A549 (cell line): ENCODE data around the gene HEXIM1. TPM values are rescaled to one million over a fixed set of nuclear protein-coding genes. Genes with fewer than 3 reads are reported as not detected.

Experiments used
- ATAC-seq, 2 experiments: fragments of 200-7000 bp in 1 of 2; fragments of >200 bp in 1 of 2; cut with Nextera tagmentation in 1 of 2; cut with Tn5 transposase in 1 of 2; 3 replicates each; pipeline versions ENCODE4 v1.8.0 to v1.9.1; 2018 to 2020; ENCODE audit warnings: mild to moderate bottlenecking in 1 of 2, moderate library complexity in 1 of 2
- CTCF ChIA-PET: fragments of 300-600 bp; sonication (Branson Sonifier 250); formaldehyde crosslinking; extraction: SDS; loops from one replicate; lab custom pipeline; 2021; ENCODE audit warnings: antibody characterized with exemption, inconsistent platforms; lab: Yijun Ruan, JAX
- POLR2A ChIA-PET: fragments of 350-600 bp; formaldehyde crosslinking; extraction: SDS; loops from one replicate; lab custom pipeline; 2021; ENCODE audit warnings: antibody characterized with exemption, inconsistent platforms; lab: Yijun Ruan, JAX
- DNase-seq, 2 experiments: peaks; one replicate each; pipeline versions ENCODE4 v3.0.0 to v3.0.0-alpha.2; 2011 to 2016; ENCODE audit warnings: low read depth in 1 of 2, low spot score in 1 of 2
- FAIRE-seq: peaks from 2 replicates; lab custom pipeline; 2011; peaks lifted over from hg19 to GRCh38; lab: Jason Lieb, UNC
- H3K27ac ChIP-seq, 2 experiments: fragments of >200 bp; sonication (Bioruptor Twin); formaldehyde crosslinking; 3 replicates each; pipeline ENCODE4 v1.5.1; 2016 to 2017
- H3K4me1 ChIP-seq: fragments of >200 bp; sonication (Bioruptor Twin); formaldehyde crosslinking; 3 replicates; pipeline ENCODE4 v1.6.1; 2016
- H3K4me2 ChIP-seq: fragments of >200 bp; sonication (Bioruptor Twin); formaldehyde crosslinking; 3 replicates; pipeline ENCODE4 v1.6.1; 2016
- H3K4me3 ChIP-seq: fragments of >200 bp; sonication (Bioruptor Twin); formaldehyde crosslinking; 3 replicates; pipeline ENCODE4 v1.5.1; 2016
- H3K9me3 ChIP-seq: fragments of >200 bp; sonication (Bioruptor Twin); formaldehyde crosslinking; 3 replicates; pipeline ENCODE4 v1.6.1; 2016
- CBX2 ChIP-seq: fragments of 200-600 bp; sonication (generic); IDR thresholded peaks from 2 replicates; pipeline ENCODE4 v1.6.1; 2016; ENCODE audit warnings: low read depth, mild to moderate bottlenecking, borderline replicate concordance
- CBX8 ChIP-seq: fragments of 200-600 bp; sonication (generic); IDR thresholded peaks from 2 replicates; pipeline ENCODE4 v1.6.1; 2016
- CEBPB ChIP-seq, 2 experiments: fragments of >200 bp in 1 of 2; sonication (Bioruptor Twin) in 1 of 2; formaldehyde crosslinking in 1 of 2; IDR thresholded peaks; 2 replicates each; pipeline ENCODE4 v1.6.1; 2012 to 2016
- EP300 ChIP-seq, 2 experiments: fragments of >200 bp; sonication (Bioruptor Twin); formaldehyde crosslinking; IDR thresholded peaks; 2 replicates in 1 of 2; 3 replicates in 1 of 2; pipeline ENCODE4 v1.6.1; 2016 to 2017
- ESRRA ChIP-seq: fragments of 150-350 bp; IDR thresholded peaks from 2 replicates; pipeline ENCODE4 v1.6.1; 2014; ENCODE audit warnings: mild to moderate bottlenecking, low read length, borderline replicate concordance
- HOXA7 ChIP-seq: fragments of 250-450 bp; sonication (Bioruptor Pico); IDR thresholded peaks from 2 replicates; pipeline ENCODE4 v1.5.0; 2020; ENCODE audit warnings: mild to moderate bottlenecking, moderate library complexity
- JUN ChIP-seq, 2 experiments: fragments of >200 bp; sonication (Bioruptor Twin); formaldehyde crosslinking; IDR thresholded peaks; 2 replicates in 1 of 2; 3 replicates in 1 of 2; pipeline ENCODE4 v1.6.1; 2016 to 2017
- KDM1A ChIP-seq: fragments of 200-600 bp; sonication (generic); IDR thresholded peaks from 2 replicates; pipeline ENCODE4 v1.6.1; 2016; ENCODE audit warnings: low read depth, mild to moderate bottlenecking
- MAFK ChIP-seq: fragments of 450-650 bp; IDR thresholded peaks from 2 replicates; pipeline ENCODE4 v1.6.1; 2014; ENCODE audit not compliant: partially characterized antibody
- MAZ ChIP-seq: fragments of 150-350 bp; IDR thresholded peaks from 2 replicates; pipeline ENCODE4 v1.6.1; 2014; ENCODE audit warnings: antibody characterized with exemption, low read depth, low read length, borderline replicate concordance
- PHF8 ChIP-seq: fragments of 200-600 bp; sonication (generic); IDR thresholded peaks from 2 replicates; pipeline ENCODE4 v1.6.1; 2016; ENCODE audit warnings: low read depth, mild to moderate bottlenecking, antibody characterized with exemption, moderate library complexity, borderline replicate concordance
- RAD21 ChIP-seq, 2 experiments: fragments of >200 bp in 1 of 2; sonication (Bioruptor Twin) in 1 of 2; formaldehyde crosslinking in 1 of 2; IDR thresholded peaks in 1 of 2; conservative IDR thresholded peaks in 1 of 2; 2 replicates in 1 of 2; 3 replicates in 1 of 2; pipeline ENCODE4 v1.6.1; 2012 to 2018; ENCODE audit warnings: inconsistent platforms in 1 of 2
- RARB ChIP-seq: fragments of 250-450 bp; sonication (Bioruptor Pico); IDR thresholded peaks from 2 replicates; pipeline ENCODE4 v1.8.0; 2021; ENCODE audit warnings: mild to moderate bottlenecking, moderate library complexity
- RCOR1 ChIP-seq: fragments of 150-350 bp; IDR thresholded peaks from 2 replicates; pipeline ENCODE4 v1.6.1; 2014; ENCODE audit warnings: antibody characterized with exemption, low read length, low read depth
- RFX5 ChIP-seq: fragments of 450-650 bp; IDR thresholded peaks from 2 replicates; pipeline ENCODE4 v1.7.1; 2014; ENCODE audit warnings: antibody characterized with exemption, mild to moderate bottlenecking, moderate library complexity
- SMC3 ChIP-seq: fragments of >200 bp; sonication (Bioruptor Twin); formaldehyde crosslinking; IDR thresholded peaks from 3 replicates; pipeline ENCODE4 v1.6.1; 2018; ENCODE audit warnings: inconsistent platforms
- SREBF2 ChIP-seq: fragments of 450-650 bp; IDR thresholded peaks from 2 replicates; pipeline ENCODE4 v1.6.1; 2014; ENCODE audit warnings: mild to moderate bottlenecking, moderate library complexity
- TFCP2L1 ChIP-seq: fragments of 250-450 bp; sonication (Bioruptor Pico); IDR thresholded peaks from 2 replicates; pipeline ENCODE4 v1.5.0; 2021; ENCODE audit warnings: mild to moderate bottlenecking
- ZC3H11A ChIP-seq: fragments of 450-650 bp; IDR thresholded peaks from 2 replicates; pipeline ENCODE4 v1.6.1; 2014; ENCODE audit warnings: antibody characterized with exemption, mild to moderate bottlenecking
- ZFP36 ChIP-seq: fragments of 450-650 bp; IDR thresholded peaks from 2 replicates; pipeline ENCODE4 v1.6.1; 2014; ENCODE audit warnings: borderline replicate concordance; ENCODE audit not compliant: partially characterized antibody
- ZNF302 ChIP-seq: fragments of 250-450 bp; sonication (Bioruptor Pico); IDR thresholded peaks from 2 replicates; pipeline ENCODE4 v1.9.0; 2021; ENCODE audit warnings: inconsistent platforms, mild to moderate bottlenecking, moderate library complexity
- ZSCAN20 ChIP-seq: fragments of 250-450 bp; sonication (Bioruptor Pico); IDR thresholded peaks from 2 replicates; pipeline ENCODE4 v1.8.0; 2022; ENCODE audit warnings: mild to moderate bottlenecking, moderate library complexity
- WGBS: methylation state at CpG from one replicate; pipeline ENCODE4 v1.1.6; 2017; ENCODE audit errors: missing lambda C conversion rate; 5-methylcytosine and 5-hydroxymethylcytosine counted together
- polyA plus RNA-seq, 4 experiments: library from polyadenylated mRNA; depleted of rRNA in 3 of 4; stranded (reverse); fragments of >200 nt; fragmentation: RNase III in 1 of 4; extraction: RNeasy Plus Mini Kit Qiagen cat#74134 plus additional on column Dnase treatment in 1 of 4; gene quantifications; 2 replicates in 3 of 4; 3 replicates in 1 of 4; pipeline ENCODE4 v1.2.3, GENCODE V29; 2011 to 2017
- TF ChIP-seq, protein P1 (sequence below): fragments of >200 bp; sonication (Bioruptor Twin); formaldehyde crosslinking; IDR thresholded peaks from 3 replicates; pipeline ENCODE4 v1.5.1; 2016
- TF ChIP-seq, protein P2 (sequence below): IDR thresholded peaks from 2 replicates; pipeline ENCODE4 v1.6.1; 2012; ENCODE audit warnings: low read depth, borderline replicate concordance
- TF ChIP-seq, protein P3 (sequence below): fragments of 250-450 bp; sonication (Bioruptor Pico); IDR thresholded peaks from 2 replicates; pipeline ENCODE4 v1.5.0; 2021; ENCODE audit warnings: mild to moderate bottlenecking, moderate library complexity, borderline replicate concordance
- TF ChIP-seq, protein P4 (sequence below): fragments of 150-350 bp; IDR thresholded peaks from 2 replicates; pipeline ENCODE4 v1.6.1; 2014; ENCODE audit warnings: low read depth, mild to moderate bottlenecking, low read length
- TF ChIP-seq, protein P5 (sequence below): fragments of >200 bp; sonication (Bioruptor Twin); formaldehyde crosslinking; IDR thresholded peaks from 3 replicates; pipeline ENCODE4 v1.6.1; 2016

Gene HEXIM1
- polyA plus RNA-seq, 2 of the 4 experiments (the other 2 are of a cell fraction): 54.0 to 143 TPM

DNA sequence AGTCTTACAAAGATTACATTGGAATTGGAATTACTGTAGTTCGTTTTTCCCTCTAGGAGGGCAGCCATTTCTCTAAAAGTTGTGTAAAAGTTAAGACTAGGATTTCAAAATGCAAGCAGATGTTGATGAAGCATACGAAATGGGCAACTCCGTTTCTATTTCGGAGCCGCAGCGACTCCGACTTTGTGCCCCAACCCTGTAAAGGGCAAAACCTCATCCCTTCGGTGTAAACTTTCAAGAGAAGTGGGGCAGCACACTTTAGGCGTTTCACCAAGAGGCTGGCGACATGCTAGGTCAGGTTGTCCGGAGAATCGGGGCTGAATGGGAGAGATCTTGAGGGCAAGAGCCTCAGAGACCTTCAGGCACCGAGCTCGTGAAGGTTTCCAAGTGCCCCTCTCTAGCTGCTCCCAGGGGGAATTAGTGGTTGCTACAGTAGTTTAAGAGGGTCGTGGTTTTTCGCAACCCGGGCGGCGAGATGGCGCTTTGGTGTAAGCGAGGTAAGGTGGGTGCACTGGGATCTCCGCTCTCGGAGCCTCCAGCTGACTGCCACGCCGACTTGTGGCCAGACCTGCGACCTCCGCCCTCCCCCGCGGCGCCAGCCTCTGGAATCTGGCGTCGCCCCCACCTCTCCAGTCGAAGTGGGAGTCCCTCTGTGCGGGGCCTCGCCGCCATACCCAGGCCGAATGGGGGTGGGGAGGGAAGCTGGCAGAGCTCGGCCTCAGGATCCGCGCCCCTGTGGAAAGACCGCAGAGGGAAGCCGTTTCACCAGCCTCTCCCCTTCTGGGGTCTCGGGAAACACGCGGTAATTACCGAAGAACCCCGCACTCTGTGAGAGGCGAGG is 12.4 kb downstream of the HEXIM1 start (continued):
- peak in 1 of 2 experiments; percentile 56; a peak in 2 of 4 replicates for TF ChIP-seq CEBPB (IDR thresholded peaks at IDR 0.05)
- no peak for TF ChIP-seq JUN (IDR thresholded peaks at IDR 0.05)
- peak; percentile 1 for TF ChIP-seq ZFP36
- TF ChIP-seq RAD21 (conservative IDR thresholded peaks at IDR 0.05 in 1 of 2, IDR thresholded peaks at IDR 0.05 in 1 of 2): peak in 1 of 2 experiments; percentile 42; a peak in 4 of 5 replicates
- TF ChIP-seq ZC3H11A: no peak
- TF ChIP-seq TFCP2L1 (CRISPR knock-in tag): peak; percentile 77; the same call in 1 of the 2 replicates
- peak; percentile 67; the same call in 1 of the 2 replicates for TF ChIP-seq HOXA7 (CRISPR knock-in tag)
- no peak for TF ChIP-seq ZNF302 (CRISPR knock-in tag)
- TF ChIP-seq, protein P1, sequence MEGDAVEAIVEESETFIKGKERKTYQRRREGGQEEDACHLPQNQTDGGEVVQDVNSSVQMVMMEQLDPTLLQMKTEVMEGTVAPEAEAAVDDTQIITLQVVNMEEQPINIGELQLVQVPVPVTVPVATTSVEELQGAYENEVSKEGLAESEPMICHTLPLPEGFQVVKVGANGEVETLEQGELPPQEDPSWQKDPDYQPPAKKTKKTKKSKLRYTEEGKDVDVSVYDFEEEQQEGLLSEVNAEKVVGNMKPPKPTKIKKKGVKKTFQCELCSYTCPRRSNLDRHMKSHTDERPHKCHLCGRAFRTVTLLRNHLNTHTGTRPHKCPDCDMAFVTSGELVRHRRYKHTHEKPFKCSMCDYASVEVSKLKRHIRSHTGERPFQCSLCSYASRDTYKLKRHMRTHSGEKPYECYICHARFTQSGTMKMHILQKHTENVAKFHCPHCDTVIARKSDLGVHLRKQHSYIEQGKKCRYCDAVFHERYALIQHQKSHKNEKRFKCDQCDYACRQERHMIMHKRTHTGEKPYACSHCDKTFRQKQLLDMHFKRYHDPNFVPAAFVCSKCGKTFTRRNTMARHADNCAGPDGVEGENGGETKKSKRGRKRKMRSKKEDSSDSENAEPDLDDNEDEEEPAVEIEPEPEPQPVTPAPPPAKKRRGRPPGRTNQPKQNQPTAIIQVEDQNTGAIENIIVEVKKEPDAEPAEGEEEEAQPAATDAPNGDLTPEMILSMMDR: peak; percentile 22
- TF ChIP-seq, protein P2, sequence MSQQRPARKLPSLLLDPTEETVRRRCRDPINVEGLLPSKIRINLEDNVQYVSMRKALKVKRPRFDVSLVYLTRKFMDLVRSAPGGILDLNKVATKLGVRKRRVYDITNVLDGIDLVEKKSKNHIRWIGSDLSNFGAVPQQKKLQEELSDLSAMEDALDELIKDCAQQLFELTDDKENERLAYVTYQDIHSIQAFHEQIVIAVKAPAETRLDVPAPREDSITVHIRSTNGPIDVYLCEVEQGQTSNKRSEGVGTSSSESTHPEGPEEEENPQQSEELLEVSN: peak; percentile 17; the same call in 1 of the 2 replicates
- TF ChIP-seq CBX2: no peak

DNA sequence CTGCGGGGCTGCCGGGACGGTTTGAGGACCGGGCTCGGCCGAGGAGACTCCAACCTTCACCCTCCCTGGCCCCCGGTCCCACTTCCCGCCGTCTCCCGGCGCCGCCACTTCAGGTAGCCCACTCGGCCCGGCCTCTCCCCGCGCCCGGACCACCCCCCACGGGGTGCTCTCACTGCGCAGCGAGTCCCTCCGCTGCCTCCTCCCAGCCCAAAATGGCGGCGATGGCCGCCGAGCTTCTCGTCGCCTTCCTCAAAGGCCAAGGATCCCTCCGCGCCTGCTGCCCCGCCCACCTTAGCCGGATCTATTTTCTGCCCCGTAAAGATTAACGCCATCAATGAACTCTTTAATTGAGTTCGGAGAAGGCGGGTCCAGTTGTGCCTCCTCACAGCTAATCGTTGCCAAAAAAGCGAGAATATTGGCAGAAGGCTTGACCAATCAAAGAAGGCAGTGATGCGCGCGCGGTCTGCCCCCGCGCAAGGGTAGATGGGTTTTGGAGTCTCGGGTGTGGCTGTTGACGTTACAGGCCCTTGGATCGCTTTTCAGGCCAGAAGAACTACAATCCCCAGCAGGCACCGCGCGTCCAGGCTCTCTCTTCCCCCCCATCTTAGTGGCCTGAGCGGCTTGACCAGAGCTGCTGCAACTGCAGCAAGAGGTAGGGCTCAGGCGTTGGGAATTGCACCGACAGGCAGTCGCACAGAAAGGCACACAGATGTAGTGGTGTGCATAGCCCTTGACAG is 13.2 kb downstream of the HEXIM1 start, which contains the start of gene HEXIM2:
HEXIM2 (plus strand) TSS at position 588 of the 737 bp plus-strand sequence. CDS start 919 bp downstream, outside the sequence.
- ATAC-seq: peak; percentile 95 to 96
- Histone ChIP-seq H3K27ac (peak within 1 kb of the TSS; percentile 98 to 99), H3K4me3 (peak within 1 kb of the TSS; percentile 81), H3K4me2 (peak within 1 kb of the TSS; percentile 95), H3K9me3 (no peaks in the 10 kb centered on the region), H3K4me1 (peaks cover 39% of the 10 kb centered on the region)
- WGBS: under 1% methylated on average over 53 of the region's 53 CpGs
- POLR2A ChIA-PET: interaction anchor here (0.6 to 4.9 kb wide), 18 partner anchors 10 to 156 kb away, joined by 3 to 404 read pairs (median 6); partner anchors contain the start of genes ACBD4, HEXIM1, MAP3K14 and NMT1
- peak; percentile 98 to 100 for DNase-seq
- CTCF ChIA-PET: interaction anchor here (0.6 to 43.5 kb wide), 8 partner anchors 10 to 1008 kb away, joined by 3 to 2147 read pairs (median 48); partner anchors contain the start of genes ACBD4, FMNL1, HEXIM1 and PLCD3
- FAIRE-seq: peak; percentile 99
- TF ChIP-seq ZFP36: no peak
- peak; percentile 57; the same call in 1 of the 2 replicates for TF ChIP-seq MAZ
- TF ChIP-seq, protein P2: peak; percentile 22; the same call in 1 of the 2 replicates
- TF ChIP-seq MAFK: no peak
- TF ChIP-seq KDM1A: no peak
- TF ChIP-seq, protein P3, sequence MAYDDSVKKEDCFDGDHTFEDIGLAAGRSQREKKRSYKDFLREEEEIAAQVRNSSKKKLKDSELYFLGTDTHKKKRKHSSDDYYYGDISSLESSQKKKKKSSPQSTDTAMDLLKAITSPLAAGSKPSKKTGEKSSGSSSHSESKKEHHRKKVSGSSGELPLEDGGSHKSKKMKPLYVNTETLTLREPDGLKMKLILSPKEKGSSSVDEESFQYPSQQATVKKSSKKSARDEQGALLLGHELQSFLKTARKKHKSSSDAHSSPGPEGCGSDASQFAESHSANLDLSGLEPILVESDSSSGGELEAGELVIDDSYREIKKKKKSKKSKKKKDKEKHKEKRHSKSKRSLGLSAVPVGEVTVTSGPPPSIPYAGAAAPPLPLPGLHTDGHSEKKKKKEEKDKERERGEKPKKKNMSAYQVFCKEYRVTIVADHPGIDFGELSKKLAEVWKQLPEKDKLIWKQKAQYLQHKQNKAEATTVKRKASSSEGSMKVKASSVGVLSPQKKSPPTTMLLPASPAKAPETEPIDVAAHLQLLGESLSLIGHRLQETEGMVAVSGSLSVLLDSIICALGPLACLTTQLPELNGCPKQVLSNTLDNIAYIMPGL (CRISPR knock-in tag): peak; percentile 98
- TF ChIP-seq CBX8: no peak
- TF ChIP-seq RARB (CRISPR knock-in tag): peak; percentile 18; the same call in 1 of the 2 replicates
- no peak for TF ChIP-seq EP300 (IDR thresholded peaks at IDR 0.05)
- TF ChIP-seq, protein P4, sequence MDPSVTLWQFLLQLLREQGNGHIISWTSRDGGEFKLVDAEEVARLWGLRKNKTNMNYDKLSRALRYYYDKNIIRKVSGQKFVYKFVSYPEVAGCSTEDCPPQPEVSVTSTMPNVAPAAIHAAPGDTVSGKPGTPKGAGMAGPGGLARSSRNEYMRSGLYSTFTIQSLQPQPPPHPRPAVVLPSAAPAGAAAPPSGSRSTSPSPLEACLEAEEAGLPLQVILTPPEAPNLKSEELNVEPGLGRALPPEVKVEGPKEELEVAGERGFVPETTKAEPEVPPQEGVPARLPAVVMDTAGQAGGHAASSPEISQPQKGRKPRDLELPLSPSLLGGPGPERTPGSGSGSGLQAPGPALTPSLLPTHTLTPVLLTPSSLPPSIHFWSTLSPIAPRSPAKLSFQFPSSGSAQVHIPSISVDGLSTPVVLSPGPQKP: no peak
- TF ChIP-seq ZSCAN20 (CRISPR knock-in tag): no peak
- TF ChIP-seq CEBPB (IDR thresholded peaks at IDR 0.05): peak in 1 of 2 experiments; percentile 32; a peak in 1 of 4 replicates
- TF ChIP-seq HOXA7 (CRISPR knock-in tag): 0 out of 2 replicates have a peak, but pooled peaks have one; percentile 12
- TF ChIP-seq RCOR1: no peak
- peak; percentile 97 to 100 for TF ChIP-seq JUN (IDR thresholded peaks at IDR 0.05)
- TF ChIP-seq SREBF2: no peak
- peak; percentile 96 for TF ChIP-seq PHF8
- TF ChIP-seq ESRRA: no peak
- TF ChIP-seq RFX5: no peak; the same call in 1 of the 2 replicates
- TF ChIP-seq, protein P5, sequence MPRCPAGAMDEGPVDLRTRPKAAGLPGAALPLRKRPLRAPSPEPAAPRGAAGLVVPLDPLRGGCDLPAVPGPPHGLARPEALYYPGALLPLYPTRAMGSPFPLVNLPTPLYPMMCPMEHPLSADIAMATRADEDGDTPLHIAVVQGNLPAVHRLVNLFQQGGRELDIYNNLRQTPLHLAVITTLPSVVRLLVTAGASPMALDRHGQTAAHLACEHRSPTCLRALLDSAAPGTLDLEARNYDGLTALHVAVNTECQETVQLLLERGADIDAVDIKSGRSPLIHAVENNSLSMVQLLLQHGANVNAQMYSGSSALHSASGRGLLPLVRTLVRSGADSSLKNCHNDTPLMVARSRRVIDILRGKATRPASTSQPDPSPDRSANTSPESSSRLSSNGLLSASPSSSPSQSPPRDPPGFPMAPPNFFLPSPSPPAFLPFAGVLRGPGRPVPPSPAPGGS: peak; percentile 87; the same call in 2 of the 3 replicates
- no peak; the same call in 2 of the 3 replicates for TF ChIP-seq SMC3
